ENCODE measurements around the gene KCNE2. TPM values are rescaled to one million over a fixed set of nuclear protein-coding genes. Genes with fewer than 3 reads are reported as not detected.

The KCNE2 gene
- total RNA-seq, 1 experiment from 2014 or later, result not detected

DNA sequence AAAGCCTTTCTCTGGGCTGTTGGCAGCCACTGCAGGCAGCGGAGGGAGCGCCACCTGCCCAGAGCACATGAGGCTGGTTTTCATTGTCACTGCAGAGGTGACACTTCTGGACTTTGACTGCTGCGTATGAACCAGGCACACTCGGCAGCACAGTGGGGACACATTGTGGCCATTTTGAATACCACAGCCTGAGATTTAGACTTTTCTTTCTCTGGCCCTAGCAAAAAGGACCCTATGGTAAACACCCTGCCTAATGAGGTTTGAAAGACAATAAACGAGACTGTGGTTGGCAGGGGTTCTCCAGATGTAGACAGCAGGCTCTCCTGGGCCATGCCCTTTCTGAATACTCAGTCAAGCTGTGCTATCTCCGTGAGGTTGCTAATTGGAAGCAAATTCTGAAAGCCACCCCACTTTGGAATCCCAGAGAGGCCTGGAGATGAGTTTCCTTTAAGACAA lies 12.0 kb upstream of the KCNE2 start:
- no TSS peak for BruUV-seq (replicated peaks)
- Histone ChIP-seq H3K27ac (ENCODE audit: low read depth, low read length) (no peak overlapping the region), H4K20me1 (ENCODE audit: insufficient read depth) (no peaks in the 10 kb centered on the region), H3K27me3 (ENCODE audit: insufficient read depth, low read length) (no peaks in the 10 kb centered on the region), H3K4me2 (ENCODE audit: low read length) (no peak overlapping the region), H3K4me1 (ENCODE audit: control insufficient read depth in 1 of 2, insufficient read depth in 2 of 2, low read length in 2 of 2) (peaks cover 0 to 4% of the 10 kb centered on the region in 2 experiments; a peak in 1 of 4 replicates), H3K9me3 (ENCODE audit: control insufficient read depth in 1 of 2, insufficient read depth in 1 of 2, low read depth in 1 of 2, low read length in 2 of 2) (no peaks in the 10 kb centered on the region), H3K4me3 (replicated peaks in 1 of 2; ENCODE audit: low read depth in 1 of 2, low read length in 2 of 2) (no peak overlapping the region), H3K79me2 (ENCODE audit: insufficient read depth, low read length) (no peaks in the 10 kb centered on the region), H3K9me2 (ENCODE audit: insufficient read depth) (no peaks in the 10 kb centered on the region), H3K9ac (ENCODE audit: low read length) (no peak overlapping the region), H2AFZ (ENCODE audit: low read depth, low read length, poor library complexity, severe bottlenecking) (no peak overlapping the region), H3K36me3 (ENCODE audit: control insufficient read depth in 1 of 2, insufficient read depth in 2 of 2, low read length in 2 of 2) (no peaks in the 10 kb centered on the region)
- CTCF ChIA-PET, result interaction anchor here (6.3 kb wide), 1 partner anchor 429 kb away, joined by 236 read pairs; no protein-coding TSS in a partner anchor
- peak; percentile 48 for DNase-seq (ENCODE audit: low read depth, low spot score)
- POLR2A ChIA-PET, result no interaction called here
- ATAC-seq, result peak; percentile 92
- intact Hi-C loops (cut with micrococcal nuclease), result loop anchor here (1.0 kb wide), 2 partner anchors 109 to 429 kb away; no protein-coding TSS in a partner anchor
- TF ChIP-seq CEBPB (IDR thresholded peaks at IDR 0.05; ENCODE audit: low read depth), result no peak
- TF ChIP-seq TCF7L2 (IDR thresholded peaks at IDR 0.05; ENCODE audit: borderline replicate concordance, extremely low read depth, insufficient read depth, insufficient read length), result no peak
- TF ChIP-seq SRF (IDR thresholded peaks at IDR 0.05; ENCODE audit: low read depth), result no peak
- no peak for TF ChIP-seq POLR2A (IDR thresholded peaks at IDR 0.05; ENCODE audit: borderline replicate concordance, extremely low read depth, insufficient read depth, insufficient read length)
- TF ChIP-seq SIN3A (IDR thresholded peaks at IDR 0.05; ENCODE audit: low read depth), result no peak
- TF ChIP-seq, protein P1, sequence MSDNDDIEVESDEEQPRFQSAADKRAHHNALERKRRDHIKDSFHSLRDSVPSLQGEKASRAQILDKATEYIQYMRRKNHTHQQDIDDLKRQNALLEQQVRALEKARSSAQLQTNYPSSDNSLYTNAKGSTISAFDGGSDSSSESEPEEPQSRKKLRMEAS (IDR thresholded peaks at IDR 0.05), result peak; percentile 73
- no peak for TF ChIP-seq YY1 (IDR thresholded peaks at IDR 0.05; ENCODE audit: extremely low read depth, insufficient replicate concordance, low read depth, low read length)
- TF ChIP-seq SP1 (IDR thresholded peaks at IDR 0.05; ENCODE audit: low read depth), result no peak
- TF ChIP-seq EZH2 (IDR thresholded peaks at IDR 0.05), result no peak
- TF ChIP-seq, protein P2, sequence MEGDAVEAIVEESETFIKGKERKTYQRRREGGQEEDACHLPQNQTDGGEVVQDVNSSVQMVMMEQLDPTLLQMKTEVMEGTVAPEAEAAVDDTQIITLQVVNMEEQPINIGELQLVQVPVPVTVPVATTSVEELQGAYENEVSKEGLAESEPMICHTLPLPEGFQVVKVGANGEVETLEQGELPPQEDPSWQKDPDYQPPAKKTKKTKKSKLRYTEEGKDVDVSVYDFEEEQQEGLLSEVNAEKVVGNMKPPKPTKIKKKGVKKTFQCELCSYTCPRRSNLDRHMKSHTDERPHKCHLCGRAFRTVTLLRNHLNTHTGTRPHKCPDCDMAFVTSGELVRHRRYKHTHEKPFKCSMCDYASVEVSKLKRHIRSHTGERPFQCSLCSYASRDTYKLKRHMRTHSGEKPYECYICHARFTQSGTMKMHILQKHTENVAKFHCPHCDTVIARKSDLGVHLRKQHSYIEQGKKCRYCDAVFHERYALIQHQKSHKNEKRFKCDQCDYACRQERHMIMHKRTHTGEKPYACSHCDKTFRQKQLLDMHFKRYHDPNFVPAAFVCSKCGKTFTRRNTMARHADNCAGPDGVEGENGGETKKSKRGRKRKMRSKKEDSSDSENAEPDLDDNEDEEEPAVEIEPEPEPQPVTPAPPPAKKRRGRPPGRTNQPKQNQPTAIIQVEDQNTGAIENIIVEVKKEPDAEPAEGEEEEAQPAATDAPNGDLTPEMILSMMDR (IDR thresholded peaks at IDR 0.05 in 2 of 3, conservative IDR thresholded peaks at IDR 0.05 in 1 of 3; ENCODE audit: borderline replicate concordance in 1 of 3, insufficient read depth in 1 of 3, low read depth in 2 of 3, low read length in 2 of 3), result peak; percentile 63 to 70 (median 68); a peak in 5 of 6 replicates
- TF ChIP-seq JUND (IDR thresholded peaks at IDR 0.05), result no peak
- TF ChIP-seq, protein P3, sequence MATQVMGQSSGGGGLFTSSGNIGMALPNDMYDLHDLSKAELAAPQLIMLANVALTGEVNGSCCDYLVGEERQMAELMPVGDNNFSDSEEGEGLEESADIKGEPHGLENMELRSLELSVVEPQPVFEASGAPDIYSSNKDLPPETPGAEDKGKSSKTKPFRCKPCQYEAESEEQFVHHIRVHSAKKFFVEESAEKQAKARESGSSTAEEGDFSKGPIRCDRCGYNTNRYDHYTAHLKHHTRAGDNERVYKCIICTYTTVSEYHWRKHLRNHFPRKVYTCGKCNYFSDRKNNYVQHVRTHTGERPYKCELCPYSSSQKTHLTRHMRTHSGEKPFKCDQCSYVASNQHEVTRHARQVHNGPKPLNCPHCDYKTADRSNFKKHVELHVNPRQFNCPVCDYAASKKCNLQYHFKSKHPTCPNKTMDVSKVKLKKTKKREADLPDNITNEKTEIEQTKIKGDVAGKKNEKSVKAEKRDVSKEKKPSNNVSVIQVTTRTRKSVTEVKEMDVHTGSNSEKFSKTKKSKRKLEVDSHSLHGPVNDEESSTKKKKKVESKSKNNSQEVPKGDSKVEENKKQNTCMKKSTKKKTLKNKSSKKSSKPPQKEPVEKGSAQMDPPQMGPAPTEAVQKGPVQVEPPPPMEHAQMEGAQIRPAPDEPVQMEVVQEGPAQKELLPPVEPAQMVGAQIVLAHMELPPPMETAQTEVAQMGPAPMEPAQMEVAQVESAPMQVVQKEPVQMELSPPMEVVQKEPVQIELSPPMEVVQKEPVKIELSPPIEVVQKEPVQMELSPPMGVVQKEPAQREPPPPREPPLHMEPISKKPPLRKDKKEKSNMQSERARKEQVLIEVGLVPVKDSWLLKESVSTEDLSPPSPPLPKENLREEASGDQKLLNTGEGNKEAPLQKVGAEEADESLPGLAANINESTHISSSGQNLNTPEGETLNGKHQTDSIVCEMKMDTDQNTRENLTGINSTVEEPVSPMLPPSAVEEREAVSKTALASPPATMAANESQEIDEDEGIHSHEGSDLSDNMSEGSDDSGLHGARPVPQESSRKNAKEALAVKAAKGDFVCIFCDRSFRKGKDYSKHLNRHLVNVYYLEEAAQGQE (IDR thresholded peaks at IDR 0.05; ENCODE audit: low read depth), result no peak
- TF ChIP-seq FOSL1 (IDR thresholded peaks at IDR 0.05; ENCODE audit: low read depth), result no peak
- no peak for TF ChIP-seq POLR2AphosphoS5 (IDR thresholded peaks at IDR 0.05; ENCODE audit: low read depth, low read length)
- no peak for TF ChIP-seq ZNF274 (IDR thresholded peaks at IDR 0.05; ENCODE audit: low read depth, low read length)
- no peak for TF ChIP-seq EZH2phosphoT487 (IDR thresholded peaks at IDR 0.05; ENCODE audit: borderline replicate concordance)
- no peak for TF ChIP-seq ZFX (IDR thresholded peaks at IDR 0.05)
- TF ChIP-seq, protein P4, sequence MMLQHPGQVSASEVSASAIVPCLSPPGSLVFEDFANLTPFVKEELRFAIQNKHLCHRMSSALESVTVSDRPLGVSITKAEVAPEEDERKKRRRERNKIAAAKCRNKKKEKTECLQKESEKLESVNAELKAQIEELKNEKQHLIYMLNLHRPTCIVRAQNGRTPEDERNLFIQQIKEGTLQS (IDR thresholded peaks at IDR 0.05), result no peak
- peak; percentile 80 for TF ChIP-seq RAD21 (IDR thresholded peaks at IDR 0.05; ENCODE audit: low read depth)
- RAD21 ChIA-PET (ENCODE audit: low non-redundant PET in 1 of 2, low total read pairs in 2 of 2, uncharacterized antibody in 2 of 2, unreplicated experiment in 2 of 2), result no interaction called here
